ENCODE data around the gene HNRNPC.
"Not testable (repeated sequence)": the region's sequence is repeated elsewhere in the genome, so short reads cannot be mapped to it uniquely, and the experiment has no call there.

Gene HNRNPC

GRCh38 chr14:21182166-21182565 is 87.1 kb downstream of the HNRNPC start:
- Histone ChIP-seq H3K9me3 (ENCODE audit: control insufficient read depth in 2 of 2, low read length in 2 of 2) (no peaks in the 10 kb centered on the region), H3K9ac (ENCODE audit: low read depth in 1 of 2, low read length in 2 of 2) (no peak overlapping the region), H3K36me3 (ENCODE audit: control insufficient read depth in 2 of 2, insufficient read depth in 2 of 2, low read length in 2 of 2) (no peaks in the 10 kb centered on the region), H3K27ac (ENCODE audit: low read depth in 2 of 2, low read length in 2 of 2) (no peak overlapping the region), H3K4me3 (ENCODE audit: low read length in 2 of 2) (no peak overlapping the region), H3K27me3 (ENCODE audit: control insufficient read depth in 2 of 2, insufficient read depth in 2 of 2, low read length in 2 of 2) (no peaks in the 10 kb centered on the region), H3K4me1 (ENCODE audit: control insufficient read depth in 2 of 2, insufficient read depth in 2 of 2, low read length in 2 of 2) (no peaks in the 10 kb centered on the region)

- no peaks in the 10 kb centered on the region for H3K4me1 ChIP-seq (ENCODE audit: control insufficient read depth in 2 of 2, insufficient read depth in 2 of 2, low read length in 2 of 2)
- no peak overlapping the region for H3K9ac ChIP-seq (ENCODE audit: low read depth in 1 of 2, low read length in 2 of 2)
- peaks cover 0 to 3% of the 10 kb centered on the region in 2 donors for H3K27me3 ChIP-seq (ENCODE audit: control insufficient read depth in 2 of 2, insufficient read depth in 2 of 2, low read length in 2 of 2)
- no peaks in the 10 kb centered on the region for H3K9me3 ChIP-seq (ENCODE audit: control insufficient read depth in 2 of 2, low read length in 2 of 2)
- H3K27ac ChIP-seq (ENCODE audit: low read depth in 2 of 2, low read length in 2 of 2): no peak overlapping the region
- no peak overlapping the region for H3K4me3 ChIP-seq (ENCODE audit: low read length in 2 of 2)
- no peaks in the 10 kb centered on the region for H3K36me3 ChIP-seq (ENCODE audit: control insufficient read depth in 2 of 2, insufficient read depth in 2 of 2, low read length in 2 of 2)
Observed at GRCh38 chr14:21171128-21171527, 98.1 kb downstream of the HNRNPC start.

- Histone ChIP-seq H3K27me3 (ENCODE audit: control insufficient read depth in 2 of 2, insufficient read depth in 2 of 2, low read length in 2 of 2) (peaks cover 0 to 3% of the 10 kb centered on the region in 2 donors), H3K9me3 (ENCODE audit: control insufficient read depth in 2 of 2, low read length in 2 of 2) (no peaks in the 10 kb centered on the region), H3K36me3 (ENCODE audit: control insufficient read depth in 2 of 2, insufficient read depth in 2 of 2, low read length in 2 of 2) (no peaks in the 10 kb centered on the region), H3K27ac (ENCODE audit: low read depth in 2 of 2, low read length in 2 of 2) (no peak overlapping the region), H3K4me3 (ENCODE audit: low read length in 2 of 2) (no peak overlapping the region), H3K4me1 (ENCODE audit: control insufficient read depth in 2 of 2, insufficient read depth in 2 of 2, low read length in 2 of 2) (no peaks in the 10 kb centered on the region), H3K9ac (ENCODE audit: low read depth in 1 of 2, low read length in 2 of 2) (no peak overlapping the region)
Observed at GRCh38 chr14:21169573-21169972, 99.7 kb downstream of the HNRNPC start.

GRCh38 chr14:21168055-21168454 is 101.2 kb downstream of the HNRNPC start:
- H3K36me3 ChIP-seq (ENCODE audit: control insufficient read depth in 2 of 2, insufficient read depth in 2 of 2, low read length in 2 of 2): no peaks in the 10 kb centered on the region
- no peaks in the 10 kb centered on the region for H3K4me1 ChIP-seq (ENCODE audit: control insufficient read depth in 2 of 2, insufficient read depth in 2 of 2, low read length in 2 of 2)
- H3K27me3 ChIP-seq (ENCODE audit: control insufficient read depth in 2 of 2, insufficient read depth in 2 of 2, low read length in 2 of 2): peaks cover 0 to 3% of the 10 kb centered on the region in 2 donors
- H3K9me3 ChIP-seq (ENCODE audit: control insufficient read depth in 2 of 2, low read length in 2 of 2): no peaks in the 10 kb centered on the region
- H3K4me3 ChIP-seq (ENCODE audit: low read length in 2 of 2): no peak overlapping the region
- H3K9ac ChIP-seq (ENCODE audit: low read depth in 1 of 2, low read length in 2 of 2): no peak overlapping the region
- H3K27ac ChIP-seq (ENCODE audit: low read depth in 2 of 2, low read length in 2 of 2): no peak overlapping the region

- H3K9me3 ChIP-seq (ENCODE audit: control insufficient read depth in 2 of 2, low read length in 2 of 2); H3K36me3 ChIP-seq (ENCODE audit: control insufficient read depth in 2 of 2, insufficient read depth in 2 of 2, low read length in 2 of 2); H3K4me3 ChIP-seq (ENCODE audit: low read length in 2 of 2); H3K4me1 ChIP-seq (ENCODE audit: control insufficient read depth in 2 of 2, insufficient read depth in 2 of 2, low read length in 2 of 2); H3K27me3 ChIP-seq (ENCODE audit: control insufficient read depth in 2 of 2, insufficient read depth in 2 of 2, low read length in 2 of 2); H3K9ac ChIP-seq (ENCODE audit: low read depth in 1 of 2, low read length in 2 of 2); H3K27ac ChIP-seq (ENCODE audit: low read depth in 2 of 2, low read length in 2 of 2): not testable (repeated sequence)
Observed at GRCh38 chr14:21165670-21166069, 103.6 kb downstream of the HNRNPC start.

GRCh38 chr14:21165002-21165605 is 104.1 kb downstream of the HNRNPC start:
- not testable (repeated sequence) for H3K4me1 ChIP-seq (ENCODE audit: control insufficient read depth in 2 of 2, insufficient read depth in 2 of 2, low read length in 2 of 2); H3K36me3 ChIP-seq (ENCODE audit: control insufficient read depth in 2 of 2, insufficient read depth in 2 of 2, low read length in 2 of 2); H3K9ac ChIP-seq (ENCODE audit: low read depth in 1 of 2, low read length in 2 of 2); H3K27me3 ChIP-seq (ENCODE audit: control insufficient read depth in 2 of 2, insufficient read depth in 2 of 2, low read length in 2 of 2); H3K27ac ChIP-seq (ENCODE audit: low read depth in 2 of 2, low read length in 2 of 2); H3K4me3 ChIP-seq (ENCODE audit: low read length in 2 of 2); H3K9me3 ChIP-seq (ENCODE audit: control insufficient read depth in 2 of 2, low read length in 2 of 2)

- H3K27ac ChIP-seq (ENCODE audit: low read depth in 2 of 2, low read length in 2 of 2): no peak overlapping the region
- H3K27me3 ChIP-seq (ENCODE audit: control insufficient read depth in 2 of 2, insufficient read depth in 2 of 2, low read length in 2 of 2): no peaks in the 10 kb centered on the region
- H3K4me3 ChIP-seq (ENCODE audit: low read length in 2 of 2): no peak overlapping the region
- no peak overlapping the region for H3K9ac ChIP-seq (ENCODE audit: low read depth in 1 of 2, low read length in 2 of 2)
- no peaks in the 10 kb centered on the region for H3K9me3 ChIP-seq (ENCODE audit: control insufficient read depth in 2 of 2, low read length in 2 of 2)
- no peaks in the 10 kb centered on the region for H3K4me1 ChIP-seq (ENCODE audit: control insufficient read depth in 2 of 2, insufficient read depth in 2 of 2, low read length in 2 of 2)
- H3K36me3 ChIP-seq (ENCODE audit: control insufficient read depth in 2 of 2, insufficient read depth in 2 of 2, low read length in 2 of 2): no peaks in the 10 kb centered on the region
Observed at GRCh38 chr14:21163871-21164291, 105.4 kb downstream of the HNRNPC start.

GRCh38 chr14:21162081-21162480 is 107.2 kb downstream of the HNRNPC start:
- Histone ChIP-seq H3K36me3 (ENCODE audit: control insufficient read depth in 2 of 2, insufficient read depth in 2 of 2, low read length in 2 of 2) (no peaks in the 10 kb centered on the region), H3K27ac (ENCODE audit: low read depth in 2 of 2, low read length in 2 of 2) (no peak overlapping the region), H3K9ac (ENCODE audit: low read depth in 1 of 2, low read length in 2 of 2) (no peak overlapping the region), H3K27me3 (ENCODE audit: control insufficient read depth in 2 of 2, insufficient read depth in 2 of 2, low read length in 2 of 2) (no peaks in the 10 kb centered on the region), H3K4me1 (ENCODE audit: control insufficient read depth in 2 of 2, insufficient read depth in 2 of 2, low read length in 2 of 2) (no peaks in the 10 kb centered on the region), H3K4me3 (ENCODE audit: low read length in 2 of 2) (no peak overlapping the region), H3K9me3 (ENCODE audit: control insufficient read depth in 2 of 2, low read length in 2 of 2) (no peaks in the 10 kb centered on the region)

- no peaks in the 10 kb centered on the region for H3K9me3 ChIP-seq (ENCODE audit: control insufficient read depth in 2 of 2, low read length in 2 of 2)
- H3K4me1 ChIP-seq (ENCODE audit: control insufficient read depth in 2 of 2, insufficient read depth in 2 of 2, low read length in 2 of 2): no peaks in the 10 kb centered on the region
- H3K36me3 ChIP-seq (ENCODE audit: control insufficient read depth in 2 of 2, insufficient read depth in 2 of 2, low read length in 2 of 2): no peaks in the 10 kb centered on the region
Observed at GRCh38 chr14:21160061-21160610, 109.1 kb downstream of the HNRNPC start.

More at GRCh38 chr14:21160061-21160610, 109.1 kb downstream of the HNRNPC start:
- Histone ChIP-seq H3K27me3 (ENCODE audit: control insufficient read depth in 2 of 2, insufficient read depth in 2 of 2, low read length in 2 of 2) (peaks cover 0 to 3% of the 10 kb centered on the region in 2 donors), H3K27ac (ENCODE audit: low read depth in 2 of 2, low read length in 2 of 2) (no peak overlapping the region), H3K9ac (ENCODE audit: low read depth in 1 of 2, low read length in 2 of 2) (no peak overlapping the region), H3K4me3 (ENCODE audit: low read length in 2 of 2) (no peak overlapping the region)
